HepG2 (cell line): ENCODE measurements around the gene SLC12A3. TPM values are rescaled to one million over a fixed set of nuclear protein-coding genes. Genes with fewer than 3 reads are reported as not detected.
A peak's percentile ranks its signal among the peaks of the same experiment; 100 is the strongest.

ENCODE experiments used
- ATRX ChIP-seq: sonication (generic); formaldehyde crosslinking; IDR thresholded peaks from 2 replicates; pipeline ENCODE4 v1.4.0; 2020; ENCODE audit warnings: missing genetic modification reagents, borderline replicate concordance
- CHD2 ChIP-seq: IDR thresholded peaks from 2 replicates; pipeline ENCODE4 v1.6.1; 2011; ENCODE audit warnings: low read depth, low read length, improper control_type of control experiment
- ELF1 ChIP-seq: sonication (generic); formaldehyde crosslinking; IDR thresholded peaks from 2 replicates; pipeline ENCODE4 v1.4.0; 2020; ENCODE audit warnings: missing genetic modification reagents
- GABPB1 ChIP-seq: IDR thresholded peaks from 2 replicates; pipeline ENCODE4 v1.6.1; 2016; ENCODE audit warnings: mild to moderate bottlenecking, missing genetic modification reagents, moderate library complexity, missing compliant biosample characterization
- HDAC2 ChIP-seq: sonication (generic); formaldehyde crosslinking; IDR thresholded peaks from 2 replicates; pipeline ENCODE4 v1.4.0; 2020; ENCODE audit warnings: missing genetic modification reagents
- HNRNPUL1 ChIP-seq: fragments of 200-400 bp; formaldehyde crosslinking; IDR thresholded peaks from 2 replicates; pipeline ENCODE4 v1.6.1; 2017; ENCODE audit warnings: low read depth, mild to moderate bottlenecking, low read length, moderate library complexity
- STAT5B ChIP-seq: sonication (generic); formaldehyde crosslinking; IDR thresholded peaks from 2 replicates; pipeline ENCODE4 v1.4.0; 2020; ENCODE audit warnings: missing genetic modification reagents
- THAP9 ChIP-seq: sonication (generic); formaldehyde crosslinking; IDR thresholded peaks from 2 replicates; pipeline ENCODE4; 2020; ENCODE audit warnings: missing genetic modification reagents, mild to moderate bottlenecking, borderline replicate concordance
- ZBTB38 ChIP-seq: sonication (generic); formaldehyde crosslinking; IDR thresholded peaks from 2 replicates; pipeline ENCODE4 v1.5.1; 2020; ENCODE audit warnings: mild to moderate bottlenecking, missing genetic modification reagents
- ZMYM2 ChIP-seq: sonication (generic); formaldehyde crosslinking; IDR thresholded peaks from 2 replicates; pipeline ENCODE4 v1.8.0; 2022; ENCODE audit warnings: mild to moderate bottlenecking, missing genetic modification reagents
- ZNF101 ChIP-seq: sonication (generic); formaldehyde crosslinking; IDR thresholded peaks from 2 replicates; pipeline ENCODE4 v1.4.0; 2020; ENCODE audit warnings: mild to moderate bottlenecking, low read depth, missing genetic modification reagents, borderline replicate concordance
- ZNF275 ChIP-seq: sonication (generic); formaldehyde crosslinking; IDR thresholded peaks from 2 replicates; pipeline ENCODE4 v1.8.0; 2022; ENCODE audit warnings: missing genetic modification reagents, mild to moderate bottlenecking, inconsistent platforms, borderline replicate concordance
- ZNF546 ChIP-seq: sonication (generic); formaldehyde crosslinking; conservative IDR thresholded peaks from 2 replicates; pipeline ENCODE4 v1.8.1; 2023; ENCODE audit warnings: mild to moderate bottlenecking, missing genetic modification reagents
- ZNF746 ChIP-seq: sonication (generic); formaldehyde crosslinking; IDR thresholded peaks from 2 replicates; pipeline ENCODE4 v1.8.0; 2022; ENCODE audit warnings: mild to moderate bottlenecking, missing genetic modification reagents
- polyA plus RNA-seq, 8 experiments: library from polyadenylated mRNA; depleted of rRNA in 3 of 8; stranded (reverse) in 7 of 8; unstranded in 1 of 8; fragments of >200 nt; fragmentation: Illumina TruSeq in 4 of 8; extraction: Trizol in 4 of 8; gene quantifications; 2 replicates each; pipeline versions ENCODE4 v1.2.1 to v1.2.3, GENCODE V29; 2011 to 2016; ENCODE audit warnings: low read depth in 4 of 8, missing spikeins in 1 of 8, mixed read lengths in 1 of 8; ENCODE audit not compliant: insufficient read depth in 1 of 8
- total RNA-seq, 5 experiments: library from RNA; depleted of rRNA; stranded (reverse); fragments of >200 nt; fragmentation: Illumina TruSeq; extraction: Trizol; gene quantifications; 2 replicates each; pipeline ENCODE4 v1.2.3, GENCODE V29; 2016; ENCODE audit warnings: low read depth in 1 of 5
- TF ChIP-seq, protein P1 (sequence below): sonication (generic); formaldehyde crosslinking; IDR thresholded peaks from 2 replicates; pipeline ENCODE4 v1.9.0; 2021; ENCODE audit warnings: missing genetic modification reagents, borderline replicate concordance
- TF ChIP-seq, protein P2 (sequence below): sonication (generic); formaldehyde crosslinking; IDR thresholded peaks from 2 replicates; pipeline ENCODE4 v1.8.0; 2022; ENCODE audit warnings: low read depth, missing genetic modification reagents
- TF ChIP-seq, protein P3 (sequence below): sonication (generic); formaldehyde crosslinking; IDR thresholded peaks from 2 replicates; pipeline ENCODE4 v1.8.0; 2022; ENCODE audit warnings: mild to moderate bottlenecking, missing genetic modification reagents, moderate library complexity
- TF ChIP-seq, protein P4 (sequence below): sonication (generic); formaldehyde crosslinking; IDR thresholded peaks from 2 replicates; pipeline ENCODE4 v1.5.1; 2020; ENCODE audit warnings: missing genetic modification reagents, mild to moderate bottlenecking, borderline replicate concordance

SLC12A3 gene
- total and polyA plus RNA-seq, 2 of the 13 experiments (the other 11 are each of a cell fraction or from before 2014, with no cell fraction given): 6.2 TPM; not detected in 1

GRCh38 chr16:56932721-56933619 lies 68.0 kb downstream of the SLC12A3 start (continued):
- TF ChIP-seq ELF1 (CRISPR knock-in tag) (peak; percentile 88), ZNF275 (CRISPR knock-in tag) (no peak), THAP9 (CRISPR knock-in tag) (no peak), ZNF101 (no peak), HNRNPUL1 (no peak), GABPB1 (CRISPR knock-in tag) (peak; percentile 1; the same call in 1 of the 2 replicates), CHD2 (no peak), ZNF546 (CRISPR knock-in tag) (no peak; the same call in 1 of the 2 replicates), STAT5B (peak; percentile 10; the same call in 1 of the 2 replicates), ATRX (CRISPR knock-in tag) (no peak), ZNF746 (peak; percentile 29; the same call in 1 of the 2 replicates), ZMYM2 (CRISPR knock-in tag) (no peak), HDAC2 (peak; percentile 80), ZBTB38 (CRISPR knock-in tag) (no peak; the same call in 1 of the 2 replicates)
- TF ChIP-seq, protein P1, sequence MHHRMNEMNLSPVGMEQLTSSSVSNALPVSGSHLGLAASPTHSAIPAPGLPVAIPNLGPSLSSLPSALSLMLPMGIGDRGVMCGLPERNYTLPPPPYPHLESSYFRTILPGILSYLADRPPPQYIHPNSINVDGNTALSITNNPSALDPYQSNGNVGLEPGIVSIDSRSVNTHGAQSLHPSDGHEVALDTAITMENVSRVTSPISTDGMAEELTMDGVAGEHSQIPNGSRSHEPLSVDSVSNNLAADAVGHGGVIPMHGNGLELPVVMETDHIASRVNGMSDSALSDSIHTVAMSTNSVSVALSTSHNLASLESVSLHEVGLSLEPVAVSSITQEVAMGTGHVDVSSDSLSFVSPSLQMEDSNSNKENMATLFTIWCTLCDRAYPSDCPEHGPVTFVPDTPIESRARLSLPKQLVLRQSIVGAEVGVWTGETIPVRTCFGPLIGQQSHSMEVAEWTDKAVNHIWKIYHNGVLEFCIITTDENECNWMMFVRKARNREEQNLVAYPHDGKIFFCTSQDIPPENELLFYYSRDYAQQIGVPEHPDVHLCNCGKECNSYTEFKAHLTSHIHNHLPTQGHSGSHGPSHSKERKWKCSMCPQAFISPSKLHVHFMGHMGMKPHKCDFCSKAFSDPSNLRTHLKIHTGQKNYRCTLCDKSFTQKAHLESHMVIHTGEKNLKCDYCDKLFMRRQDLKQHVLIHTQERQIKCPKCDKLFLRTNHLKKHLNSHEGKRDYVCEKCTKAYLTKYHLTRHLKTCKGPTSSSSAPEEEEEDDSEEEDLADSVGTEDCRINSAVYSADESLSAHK: no peak
- TF ChIP-seq, protein P2, sequence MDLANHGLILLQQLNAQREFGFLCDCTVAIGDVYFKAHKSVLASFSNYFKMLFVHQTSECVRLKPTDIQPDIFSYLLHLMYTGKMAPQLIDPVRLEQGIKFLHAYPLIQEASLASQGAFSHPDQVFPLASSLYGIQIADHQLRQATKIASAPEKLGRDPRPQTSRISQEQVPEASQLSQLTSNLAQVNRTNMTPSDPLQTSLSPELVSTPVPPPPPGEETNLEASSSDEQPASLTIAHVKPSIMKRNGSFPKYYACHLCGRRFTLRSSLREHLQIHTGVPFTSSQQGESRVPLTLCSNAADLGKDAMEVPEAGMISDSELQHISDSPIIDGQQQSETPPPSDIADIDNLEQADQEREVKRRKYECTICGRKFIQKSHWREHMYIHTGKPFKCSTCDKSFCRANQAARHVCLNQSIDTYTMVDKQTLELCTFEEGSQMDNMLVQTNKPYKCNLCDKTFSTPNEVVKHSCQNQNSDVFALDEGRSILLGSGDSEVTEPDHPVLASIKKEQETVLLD (CRISPR knock-in tag): no peak; the same call in 1 of the 2 replicates
- TF ChIP-seq, protein P3, sequence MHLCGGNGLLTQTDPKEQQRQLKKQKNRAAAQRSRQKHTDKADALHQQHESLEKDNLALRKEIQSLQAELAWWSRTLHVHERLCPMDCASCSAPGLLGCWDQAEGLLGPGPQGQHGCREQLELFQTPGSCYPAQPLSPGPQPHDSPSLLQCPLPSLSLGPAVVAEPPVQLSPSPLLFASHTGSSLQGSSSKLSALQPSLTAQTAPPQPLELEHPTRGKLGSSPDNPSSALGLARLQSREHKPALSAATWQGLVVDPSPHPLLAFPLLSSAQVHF (CRISPR knock-in tag): peak; percentile 3; the same call in 1 of the 2 replicates
- TF ChIP-seq, protein P4, sequence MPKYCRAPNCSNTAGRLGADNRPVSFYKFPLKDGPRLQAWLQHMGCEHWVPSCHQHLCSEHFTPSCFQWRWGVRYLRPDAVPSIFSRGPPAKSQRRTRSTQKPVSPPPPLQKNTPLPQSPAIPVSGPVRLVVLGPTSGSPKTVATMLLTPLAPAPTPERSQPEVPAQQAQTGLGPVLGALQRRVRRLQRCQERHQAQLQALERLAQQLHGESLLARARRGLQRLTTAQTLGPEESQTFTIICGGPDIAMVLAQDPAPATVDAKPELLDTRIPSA (CRISPR knock-in tag): no peak
